ENCODE data around the gene PRDM16.

PRDM16 gene

GRCh38 chr1:3068564-3069431 lies at the start of gene PRDM16:
Gene PRDM16, plus strand, starts transcription at chr1:3069203. Its CDS starts 57 bp downstream, at chr1:3069260.
- H3K4me3 ChIP-seq (ENCODE audit: low read depth, low read length): no peak within 1 kb of the TSS
- no peak for DNase-seq (ENCODE audit: low read depth)
- TF ChIP-seq CTCF (IDR thresholded peaks at IDR 0.05; ENCODE audit: low read depth, low read length, missing control alignments): no peak

DNA sequence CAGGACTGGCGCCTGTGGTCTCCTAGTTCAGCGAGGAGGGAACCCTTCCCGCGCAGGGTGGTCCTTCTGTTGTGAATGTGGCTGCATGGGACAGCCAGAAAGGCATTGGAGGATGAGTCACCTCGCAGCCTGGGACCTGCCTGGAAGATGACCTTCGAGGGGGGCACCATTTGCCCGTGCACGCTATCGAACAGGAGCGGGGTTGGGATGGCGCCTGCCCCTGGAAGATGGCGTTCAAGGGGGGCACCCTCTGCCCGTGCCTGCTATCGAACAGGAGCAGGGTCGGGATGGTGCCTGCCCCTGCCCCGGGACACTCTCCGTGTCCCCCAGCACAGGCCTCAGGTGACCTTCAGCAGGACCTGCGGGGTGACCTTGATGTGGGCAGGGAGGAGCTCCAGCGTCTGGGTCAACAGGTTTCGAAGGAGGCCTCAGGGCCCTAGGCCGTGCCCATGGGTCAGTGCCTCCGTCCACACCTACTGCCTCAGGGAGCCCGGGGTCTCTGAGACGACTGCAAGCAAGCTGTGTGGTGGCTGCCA lies 49.4 kb upstream of the PRDM16 start:
- TF ChIP-seq CTCF (IDR thresholded peaks at IDR 0.05; ENCODE audit: low read depth, low read length, missing control alignments): no peak
- no peak for DNase-seq (ENCODE audit: low read depth)
- no peak overlapping the region for H3K4me3 ChIP-seq (ENCODE audit: low read depth, low read length)

- no peak overlapping the region for H3K4me3 ChIP-seq (ENCODE audit: low read depth, low read length)
- no peak for TF ChIP-seq CTCF (IDR thresholded peaks at IDR 0.05; ENCODE audit: low read depth, low read length, missing control alignments)
- no peak for DNase-seq (ENCODE audit: low read depth)
Measured at GRCh38 chr1:3020263-3020909, 48.6 kb upstream of the PRDM16 start.

DNA sequence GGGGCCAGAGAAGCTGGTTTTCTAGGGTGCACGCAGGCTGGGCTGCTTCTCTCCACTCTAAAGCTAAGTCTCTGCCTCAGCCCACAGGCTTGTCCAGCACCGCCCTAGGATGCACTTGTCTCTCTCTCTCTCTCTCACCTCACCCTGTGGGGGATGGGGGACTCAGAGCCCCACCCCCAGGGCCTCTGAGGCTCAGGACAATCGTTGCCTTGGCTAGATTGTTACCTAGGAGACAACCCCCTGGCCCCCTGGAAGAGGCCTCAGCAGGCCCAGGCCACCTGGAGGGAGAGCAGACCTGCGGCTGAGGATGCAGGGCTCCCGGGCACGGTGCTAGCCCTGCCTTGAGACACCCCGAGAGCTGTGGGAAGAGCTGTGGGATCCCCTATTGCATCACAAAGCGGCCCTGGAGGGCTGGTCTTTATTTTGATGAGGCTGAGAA lies 47.8 kb upstream of the PRDM16 start, which contains the start of gene ACTRT2:
TSS of gene ACTRT2 (plus strand) at position 235 of the 439 bp plus-strand sequence. CDS start 220 bp downstream, outside the sequence.
- H3K4me3 ChIP-seq (ENCODE audit: low read depth, low read length): no peak within 1 kb of the TSS
- no peak for TF ChIP-seq CTCF (IDR thresholded peaks at IDR 0.05; ENCODE audit: low read depth, low read length, missing control alignments)
- no peak for DNase-seq (ENCODE audit: low read depth)

GRCh38 chr1:3021801-3022401 lies 47.1 kb upstream of the PRDM16 start:
- no peak for TF ChIP-seq CTCF (IDR thresholded peaks at IDR 0.05; ENCODE audit: low read depth, low read length, missing control alignments)
- DNase-seq (ENCODE audit: low read depth): no peak
- no peak overlapping the region for H3K4me3 ChIP-seq (ENCODE audit: low read depth, low read length)

GRCh38 chr1:3022511-3022973 lies 46.5 kb upstream of the PRDM16 start:
- no peak for DNase-seq (ENCODE audit: low read depth)
- H3K4me3 ChIP-seq (ENCODE audit: low read depth, low read length): no peak overlapping the region
- TF ChIP-seq CTCF (IDR thresholded peaks at IDR 0.05; ENCODE audit: low read depth, low read length, missing control alignments): no peak
